Measurements from ENCODE around the gene SH3BGR.
A peak's percentile ranks its signal among the peaks of the same experiment; 100 is the strongest.

SH3BGR gene

DNA sequence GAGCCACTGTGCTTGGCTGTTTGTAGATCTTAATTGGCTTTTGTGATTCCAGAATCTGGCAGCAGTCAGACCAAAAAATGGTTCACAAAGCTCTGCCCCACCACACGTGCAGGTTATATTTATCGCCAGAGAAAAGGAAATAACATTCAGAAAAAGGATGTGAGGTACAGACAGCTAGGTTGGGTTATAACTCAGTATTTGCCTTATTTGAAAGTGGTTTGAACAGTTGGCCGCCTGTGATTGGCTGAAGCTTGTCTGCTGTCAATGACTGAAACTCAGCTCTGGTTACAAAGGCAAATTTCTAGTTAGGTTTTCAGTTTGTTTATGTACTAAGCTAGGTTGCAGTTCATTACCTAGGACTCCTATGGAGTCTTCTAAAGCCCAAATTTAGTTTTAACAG, 9.6 kb downstream of the SH3BGR start:
- no peak for DNase-seq

- DNase-seq, result no peak
These were observed 11.5 kb downstream of the SH3BGR start for GRCh38 chr21:39463308-39463707.

GRCh38 chr21:39466584-39466983, 14.8 kb downstream of the SH3BGR start:
- DNase-seq, result no peak

GRCh38 chr21:39467746-39468145, 16.0 kb downstream of the SH3BGR start:
- DNase-seq, result no peak

DNA sequence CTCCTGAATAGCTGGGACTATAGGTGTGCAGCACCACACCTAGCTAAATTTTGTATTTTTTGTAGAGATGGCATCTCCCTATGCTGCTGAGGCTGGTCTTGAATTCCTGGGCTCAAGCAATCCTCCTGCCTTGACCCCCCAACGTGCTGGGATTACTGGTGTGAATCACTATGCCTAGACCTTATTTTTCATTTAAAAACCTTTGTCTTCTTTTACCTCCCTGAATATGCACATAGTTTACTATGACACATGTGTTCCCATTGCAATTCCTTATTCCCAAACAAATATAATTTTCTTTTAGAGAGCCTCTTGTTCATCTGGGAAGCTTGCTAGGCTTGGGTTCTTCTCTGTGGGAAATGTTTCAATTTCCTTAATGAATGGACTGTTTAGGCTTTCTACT, 16.8 kb downstream of the SH3BGR start:
- DNase-seq, result no peak

DNA sequence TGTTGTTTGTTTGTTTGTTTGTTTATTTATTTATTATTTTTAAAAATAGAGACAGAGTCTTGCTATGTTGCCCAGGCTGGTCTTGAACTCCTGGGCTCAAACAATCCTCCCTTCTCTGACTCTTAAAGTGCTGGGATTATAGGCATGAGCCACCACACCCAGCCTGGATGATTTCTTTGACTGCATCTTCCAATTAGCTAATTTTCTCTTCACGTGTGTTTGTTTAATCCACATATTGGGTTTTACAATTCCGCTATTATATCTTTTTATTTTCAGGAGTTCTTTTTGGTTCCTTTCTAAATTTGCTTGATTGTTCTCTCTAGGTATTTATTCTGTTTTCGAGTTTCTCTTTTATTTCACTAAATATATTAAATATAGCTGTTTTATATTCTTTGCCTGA, 19.8 kb downstream of the SH3BGR start:
- no peak for DNase-seq

DNA sequence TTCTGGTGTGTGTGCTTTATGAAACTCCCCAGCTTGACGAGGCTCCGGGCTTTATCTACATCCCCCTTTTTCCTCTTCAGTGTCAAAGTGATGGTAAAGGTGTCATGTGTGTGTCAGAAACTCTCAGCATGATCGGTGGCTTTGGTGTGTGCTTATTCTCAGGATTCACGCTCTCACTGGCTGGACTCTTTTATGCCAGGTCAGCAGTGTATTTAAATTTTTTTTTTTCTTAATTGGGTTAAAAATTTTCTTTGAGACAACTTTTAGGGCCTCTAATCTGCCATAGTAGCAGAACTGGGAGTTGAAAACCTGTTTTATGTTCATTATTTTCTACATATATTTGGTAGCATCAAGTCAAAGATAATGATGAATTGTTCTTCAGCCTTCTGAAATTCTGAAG, 21.0 kb downstream of the SH3BGR start:
- DNase-seq, result no peak

DNA sequence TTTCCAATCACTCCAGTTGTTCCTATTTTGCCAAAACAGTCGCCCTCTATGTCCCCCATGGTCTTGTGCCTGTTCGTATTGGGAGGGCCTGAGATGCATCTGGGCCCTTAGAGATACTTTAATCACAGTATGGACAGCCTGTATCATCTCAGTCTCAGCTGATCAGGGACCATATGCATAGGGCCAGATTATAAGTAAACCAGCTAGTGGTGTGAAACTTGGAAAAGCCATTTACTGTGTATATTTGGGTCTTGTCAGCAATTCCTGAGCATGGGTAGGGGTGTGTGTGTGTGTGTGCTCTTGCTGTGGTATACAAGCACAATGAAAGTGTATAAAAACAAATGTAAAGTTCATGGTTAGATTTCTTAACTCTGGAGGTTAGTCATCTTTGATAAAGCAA, 22.8 kb downstream of the SH3BGR start:
- DNase-seq, result no peak

GRCh38 chr21:39479164-39479813, 27.5 kb downstream of the SH3BGR start:
- no peak for DNase-seq

DNA sequence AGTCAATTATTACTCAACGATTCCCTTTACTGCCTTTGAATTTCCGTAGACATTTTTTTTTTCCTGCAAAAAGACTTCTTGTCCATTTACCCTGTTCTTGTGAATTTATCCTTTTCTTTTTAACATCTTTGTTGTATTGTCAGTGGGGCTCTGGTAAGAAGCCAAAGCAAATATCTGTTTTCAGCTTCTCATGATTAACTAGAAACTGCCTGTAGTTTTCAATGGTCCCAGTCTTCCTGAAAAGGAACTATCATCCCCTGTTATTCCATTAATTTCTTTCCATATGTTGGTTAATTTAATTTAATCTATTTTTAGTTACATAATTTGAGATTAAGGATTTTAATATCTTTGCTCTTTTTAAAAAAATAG, 28.0 kb downstream of the SH3BGR start:
- no peak for DNase-seq

- peak; percentile 10 to 29 for DNase-seq
These were observed 28.5 kb downstream of the SH3BGR start for GRCh38 chr21:39480271-39480670.

GRCh38 chr21:39481886-39482285, 30.1 kb downstream of the SH3BGR start:
- no peak for DNase-seq

DNA sequence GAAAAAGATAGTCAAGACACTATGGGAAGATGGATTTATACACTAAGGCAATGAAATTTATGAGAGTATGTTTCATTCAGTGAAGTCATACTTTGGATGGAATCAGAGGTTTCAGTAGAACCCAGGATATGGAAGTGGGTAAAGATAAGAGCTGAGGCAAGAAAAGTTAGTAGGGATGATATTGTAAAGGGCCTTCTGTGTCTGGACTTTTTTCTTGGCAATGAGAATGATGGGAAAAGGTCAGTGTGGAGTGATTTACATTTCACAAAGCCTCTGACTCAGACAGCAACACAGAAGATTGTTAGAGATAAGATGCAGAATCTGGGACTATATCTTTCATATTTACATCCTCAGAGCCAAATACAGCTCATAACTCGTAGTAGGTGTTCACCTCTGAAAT, 32.1 kb downstream of the SH3BGR start:
- no peak for DNase-seq

GRCh38 chr21:39484711-39485276, 33.0 kb downstream of the SH3BGR start:
- no peak for DNase-seq

- no peak for DNase-seq
These were observed 37.7 kb downstream of the SH3BGR start for GRCh38 chr21:39489380-39489924.

- DNase-seq, result no peak
These were observed 47.4 kb downstream of the SH3BGR start for GRCh38 chr21:39499156-39499555.

- no peak for DNase-seq
These were observed 50.9 kb downstream of the SH3BGR start for GRCh38 chr21:39502631-39503030.

DNA sequence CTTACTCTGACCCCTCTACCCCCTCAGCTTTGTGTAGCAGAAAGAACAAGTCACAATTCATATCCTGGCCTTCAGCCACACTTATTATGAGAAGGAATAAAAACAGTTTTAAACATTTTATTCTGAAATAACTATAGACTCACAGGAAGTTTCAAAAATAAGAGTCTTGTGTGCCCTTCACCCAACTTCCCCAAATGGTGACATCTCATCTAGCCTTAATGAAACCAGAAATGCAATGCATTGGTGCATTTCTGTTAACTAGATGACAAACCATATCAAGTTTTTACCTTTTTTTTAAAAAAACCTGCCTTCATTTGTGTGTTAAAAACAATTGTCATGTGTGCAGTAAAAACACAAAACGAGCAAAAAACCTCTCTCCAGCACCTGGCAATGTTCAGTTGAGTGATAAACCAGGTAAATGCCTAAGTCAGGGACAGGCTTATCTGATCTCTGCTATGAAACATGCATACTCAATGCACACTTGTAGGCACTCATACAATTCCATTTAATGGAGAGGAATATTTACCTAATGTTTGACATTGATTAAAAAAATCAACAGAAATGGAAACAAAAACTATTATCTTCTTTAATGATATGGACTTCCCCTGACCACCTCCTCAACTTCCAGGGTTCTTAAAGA, 51.5 kb downstream of the SH3BGR start:
- DNase-seq, result no peak

GRCh38 chr21:39504230-39504629, 52.5 kb downstream of the SH3BGR start:
- no peak for DNase-seq

DNA sequence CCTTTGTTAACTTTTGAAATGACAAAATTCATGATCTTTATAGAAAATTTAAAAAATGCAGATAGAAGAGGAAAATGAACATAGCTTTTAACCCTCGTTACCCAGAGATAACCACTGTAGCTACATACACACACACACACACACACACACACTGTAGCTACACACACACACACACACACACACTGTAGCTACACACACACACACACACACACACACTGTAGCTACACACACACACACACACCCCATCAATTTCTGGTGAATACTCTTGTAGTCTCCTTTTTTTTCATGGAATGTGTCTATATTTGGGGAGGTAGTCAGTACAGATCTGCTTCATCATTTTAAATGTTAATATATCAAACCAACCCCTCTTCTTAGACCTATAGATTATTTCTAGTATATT, 58.5 kb downstream of the SH3BGR start:
- no peak for DNase-seq

DNA sequence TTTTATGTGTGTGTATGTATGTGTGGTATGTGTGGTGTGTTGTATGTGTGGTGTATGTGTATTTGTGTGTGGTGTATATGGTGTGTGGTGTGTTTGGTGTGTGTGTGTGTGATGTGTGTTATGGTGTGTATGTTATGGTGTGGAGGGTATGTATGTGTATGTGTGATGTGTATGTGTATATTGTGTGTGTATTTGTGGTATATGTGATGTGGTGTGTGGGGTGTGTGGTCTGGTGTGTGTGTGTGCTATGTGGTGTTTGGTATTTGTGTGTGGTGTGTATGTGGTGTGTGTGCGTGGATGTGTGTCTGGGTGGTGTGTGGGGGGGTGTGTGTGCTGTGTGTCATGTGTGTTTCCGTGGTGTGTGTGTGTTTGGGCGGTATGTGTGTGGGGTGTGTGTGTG, 59.3 kb downstream of the SH3BGR start:
- DNase-seq, result no peak

GRCh38 chr21:39513735-39514134, 62.0 kb downstream of the SH3BGR start:
- DNase-seq, result no peak

DNA sequence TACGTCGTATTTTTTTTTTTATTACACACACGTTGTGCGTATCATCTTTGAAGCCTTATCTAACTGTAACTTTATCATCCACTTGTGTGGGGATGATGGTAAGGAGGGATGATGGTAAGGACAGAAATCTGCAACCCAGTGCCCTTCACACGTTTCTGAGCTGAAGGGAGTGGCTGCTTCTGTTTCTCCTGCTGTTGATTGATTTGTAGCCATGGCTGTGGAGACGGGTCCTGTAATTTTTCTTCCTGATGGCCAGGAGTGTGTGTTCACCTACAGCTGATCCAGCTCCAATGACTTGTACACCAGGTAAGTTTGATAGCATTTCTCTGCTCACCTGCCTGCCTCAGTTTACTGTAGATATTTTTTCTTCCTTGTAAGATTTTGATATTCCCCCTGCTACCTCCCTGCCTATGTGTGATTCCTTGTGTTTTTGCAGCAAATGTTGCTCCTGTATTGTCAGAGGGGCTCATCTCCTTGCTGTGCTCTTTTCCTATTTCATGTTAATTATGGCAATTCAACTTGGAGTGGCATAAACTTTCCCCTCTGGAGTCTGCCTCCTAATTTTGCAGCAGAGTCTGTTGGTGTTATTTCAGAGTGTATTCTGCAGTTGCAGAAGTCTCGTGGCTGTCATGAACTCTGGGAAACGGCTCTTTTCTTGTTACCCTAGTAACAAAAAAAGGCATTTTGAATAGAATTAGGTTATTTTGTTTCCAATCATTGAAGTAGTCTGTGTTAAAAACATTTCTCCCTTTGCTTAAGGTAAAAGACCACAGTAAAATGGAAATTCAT, 64.1 kb downstream of the SH3BGR start:
- no peak for DNase-seq
